ENCODE measurements around the gene SSRP1. TPM values are rescaled to one million over a fixed set of nuclear protein-coding genes. Genes with fewer than 3 reads are reported as not detected.
A peak's percentile ranks its signal among the peaks of the same experiment; 100 is the strongest.

The SSRP1 gene
- total RNA-seq, 1 experiment from 2014 or later: 290 TPM

DNA sequence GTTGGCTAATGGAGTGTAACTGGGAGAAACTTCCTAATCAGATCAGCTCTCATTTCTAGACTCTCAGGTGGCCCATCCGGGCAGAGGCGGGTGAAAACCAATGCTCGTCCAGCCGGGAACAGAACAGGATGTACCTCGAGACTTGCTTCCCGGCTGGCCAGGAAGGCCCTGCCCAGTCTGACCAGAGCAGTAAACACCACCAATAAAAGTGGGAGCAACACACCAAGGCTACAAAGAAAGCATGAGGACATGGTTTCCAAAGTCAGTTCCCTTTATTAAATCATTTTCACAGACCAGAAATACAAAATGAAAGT, 10.0 kb downstream of the SSRP1 start:
- peaks cover 49% of the 10 kb centered on the region for H3K4me1 ChIP-seq (replicated peaks; ENCODE audit: insufficient read depth)
- H3K36me3 ChIP-seq (ENCODE audit: low read depth): peaks cover 41% of the 10 kb centered on the region
- intact Hi-C loops (cut with micrococcal nuclease; ENCODE audit: unreplicated experiment): loop anchor here (1.0 to 10.0 kb wide), 5 partner anchors 10 to 1253 kb away; partner anchors contain the start of genes SSRP1, ZDHHC5 and ZFP91
- no peaks in the 10 kb centered on the region for H3K27me3 ChIP-seq (ENCODE audit: insufficient read depth, low read depth)
- TF ChIP-seq EZH2 (IDR thresholded peaks at IDR 0.05; ENCODE audit: low read depth): no peak
- TF ChIP-seq, protein P1, sequence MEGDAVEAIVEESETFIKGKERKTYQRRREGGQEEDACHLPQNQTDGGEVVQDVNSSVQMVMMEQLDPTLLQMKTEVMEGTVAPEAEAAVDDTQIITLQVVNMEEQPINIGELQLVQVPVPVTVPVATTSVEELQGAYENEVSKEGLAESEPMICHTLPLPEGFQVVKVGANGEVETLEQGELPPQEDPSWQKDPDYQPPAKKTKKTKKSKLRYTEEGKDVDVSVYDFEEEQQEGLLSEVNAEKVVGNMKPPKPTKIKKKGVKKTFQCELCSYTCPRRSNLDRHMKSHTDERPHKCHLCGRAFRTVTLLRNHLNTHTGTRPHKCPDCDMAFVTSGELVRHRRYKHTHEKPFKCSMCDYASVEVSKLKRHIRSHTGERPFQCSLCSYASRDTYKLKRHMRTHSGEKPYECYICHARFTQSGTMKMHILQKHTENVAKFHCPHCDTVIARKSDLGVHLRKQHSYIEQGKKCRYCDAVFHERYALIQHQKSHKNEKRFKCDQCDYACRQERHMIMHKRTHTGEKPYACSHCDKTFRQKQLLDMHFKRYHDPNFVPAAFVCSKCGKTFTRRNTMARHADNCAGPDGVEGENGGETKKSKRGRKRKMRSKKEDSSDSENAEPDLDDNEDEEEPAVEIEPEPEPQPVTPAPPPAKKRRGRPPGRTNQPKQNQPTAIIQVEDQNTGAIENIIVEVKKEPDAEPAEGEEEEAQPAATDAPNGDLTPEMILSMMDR (conservative IDR thresholded peaks at IDR 0.05): no peak
- H2AFZ ChIP-seq: peak overlapping the region; percentile 74
- peak overlapping the region; percentile 57 for H3K4me3 ChIP-seq
- DNase-seq: no peak
- H3K9me3 ChIP-seq (ENCODE audit: insufficient read depth, low read depth): no peaks in the 10 kb centered on the region
- POLR2A ChIA-PET (ENCODE audit: unreplicated experiment): interaction anchor here (0.5 to 1.8 kb wide), 7 partner anchors 10 to 77 kb away, joined by 3 to 10 read pairs (median 5); partner anchors contain the start of gene SSRP1
- peaks cover 61% of the 10 kb centered on the region for H3F3A ChIP-seq (ENCODE audit: insufficient read depth, low read depth)
- no peaks in the 10 kb centered on the region for H3K9me2 ChIP-seq (ENCODE audit: insufficient read depth)
- BruUV-seq (replicated peaks): no TSS peak
- H3K4me2 ChIP-seq: peak overlapping the region; percentile 80
- CTCF ChIA-PET: interaction anchor here (0.6 kb wide), 1 partner anchor 233 kb away, joined by 3 read pairs; no protein-coding TSS in a partner anchor
- peak overlapping the region; percentile 93 for H3K27ac ChIP-seq
- H4K20me1 ChIP-seq (ENCODE audit: insufficient read depth): peaks cover 27% of the 10 kb centered on the region; the same call in 1 of the 2 replicates
- H3K79me2 ChIP-seq (ENCODE audit: low read depth): peaks cover 29% of the 10 kb centered on the region

DNA sequence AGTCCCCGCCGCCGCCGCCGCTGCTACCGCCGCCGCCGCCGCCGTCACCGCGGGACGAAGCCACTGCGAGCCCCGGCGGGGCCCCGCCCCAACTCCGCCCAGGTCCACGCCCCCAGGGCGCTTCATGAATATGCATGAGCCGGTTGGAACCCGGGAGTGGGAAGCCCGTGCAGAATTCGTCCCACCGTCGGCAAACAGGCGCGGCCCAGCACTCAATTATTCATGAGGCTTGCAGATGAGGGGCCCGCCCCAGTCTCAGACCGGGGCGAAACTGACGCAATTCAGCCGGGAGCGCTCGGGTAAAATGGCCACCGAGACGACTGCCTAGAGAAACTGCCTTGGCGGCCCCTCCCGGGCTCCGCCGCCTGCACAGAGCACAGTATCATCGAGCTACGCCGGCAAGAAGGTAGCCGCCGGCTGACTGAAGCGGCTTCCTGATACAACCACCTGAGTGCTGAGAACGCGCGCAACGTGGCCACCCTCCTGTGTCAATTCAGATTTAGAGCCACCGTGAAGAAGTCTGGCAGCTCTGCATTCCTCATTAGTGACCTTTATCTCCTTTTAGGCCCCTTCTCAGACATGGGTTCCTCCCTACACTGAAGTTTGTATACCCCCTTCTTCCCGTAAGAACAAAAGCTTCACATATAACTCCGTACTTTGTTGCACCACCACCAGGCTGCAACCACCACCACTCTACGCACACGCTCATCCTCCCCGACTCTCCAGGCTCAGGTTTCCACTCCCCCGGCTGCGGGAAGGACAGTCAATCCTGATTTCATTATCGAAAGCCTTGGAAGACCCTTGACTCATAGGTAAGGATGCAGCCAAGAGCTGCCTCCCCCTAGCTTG, 10.6 kb downstream of the SSRP1 start, which contains the start of gene TNKS1BP1:
Gene TNKS1BP1 (minus strand): TSS at position 67 of the 849 bp plus-strand sequence. CDS start 3,067 bp downstream, outside the sequence.
- H3F3A ChIP-seq (ENCODE audit: insufficient read depth, low read depth): peaks cover 61% of the 10 kb centered on the region
- ChIA-PET CTCF (interaction anchor here (0.6 kb wide), 1 partner anchor 31 kb away, joined by 12 read pairs; no protein-coding TSS in a partner anchor), POLR2A (ENCODE audit: unreplicated experiment) (interaction anchor here (0.5 to 1.8 kb wide), 8 partner anchors 10 to 188 kb away, joined by 3 to 10 read pairs (median 5); partner anchors contain the start of gene SSRP1)
- no peaks in the 10 kb centered on the region for H3K9me3 ChIP-seq (ENCODE audit: insufficient read depth, low read depth)
- H4K20me1 ChIP-seq (ENCODE audit: insufficient read depth): peaks cover 33% of the 10 kb centered on the region; the same call in 1 of the 2 replicates
- H3K79me2 ChIP-seq (ENCODE audit: low read depth): peaks cover 35% of the 10 kb centered on the region
- peak within 1 kb of the TSS; percentile 74 for H2AFZ ChIP-seq
- H3K4me2 ChIP-seq: peak within 1 kb of the TSS; percentile 98
- intact Hi-C loops (cut with micrococcal nuclease; ENCODE audit: unreplicated experiment): loop anchor here (1.0 to 10.0 kb wide), 5 partner anchors 10 to 1254 kb away; partner anchors contain the start of genes SSRP1, ZDHHC5 and ZFP91
- DNase-seq: peak; percentile 94 to 99
- H3K4me1 ChIP-seq (replicated peaks; ENCODE audit: insufficient read depth): peaks cover 49% of the 10 kb centered on the region
- H3K36me3 ChIP-seq (ENCODE audit: low read depth): peaks cover 36% of the 10 kb centered on the region
- peak within 1 kb of the TSS; percentile 57 for H3K4me3 ChIP-seq
- TF ChIP-seq EZH2 (IDR thresholded peaks at IDR 0.05; ENCODE audit: low read depth): no peak
- TF ChIP-seq, protein P1 (conservative IDR thresholded peaks at IDR 0.05): no peak
- H3K27ac ChIP-seq: peak within 1 kb of the TSS; percentile 93
- H3K9me2 ChIP-seq (ENCODE audit: insufficient read depth): no peaks in the 10 kb centered on the region
- TSS peak; percentile 83 for BruUV-seq (replicated peaks)
- H3K27me3 ChIP-seq (ENCODE audit: insufficient read depth, low read depth): no peaks in the 10 kb centered on the region

DNA sequence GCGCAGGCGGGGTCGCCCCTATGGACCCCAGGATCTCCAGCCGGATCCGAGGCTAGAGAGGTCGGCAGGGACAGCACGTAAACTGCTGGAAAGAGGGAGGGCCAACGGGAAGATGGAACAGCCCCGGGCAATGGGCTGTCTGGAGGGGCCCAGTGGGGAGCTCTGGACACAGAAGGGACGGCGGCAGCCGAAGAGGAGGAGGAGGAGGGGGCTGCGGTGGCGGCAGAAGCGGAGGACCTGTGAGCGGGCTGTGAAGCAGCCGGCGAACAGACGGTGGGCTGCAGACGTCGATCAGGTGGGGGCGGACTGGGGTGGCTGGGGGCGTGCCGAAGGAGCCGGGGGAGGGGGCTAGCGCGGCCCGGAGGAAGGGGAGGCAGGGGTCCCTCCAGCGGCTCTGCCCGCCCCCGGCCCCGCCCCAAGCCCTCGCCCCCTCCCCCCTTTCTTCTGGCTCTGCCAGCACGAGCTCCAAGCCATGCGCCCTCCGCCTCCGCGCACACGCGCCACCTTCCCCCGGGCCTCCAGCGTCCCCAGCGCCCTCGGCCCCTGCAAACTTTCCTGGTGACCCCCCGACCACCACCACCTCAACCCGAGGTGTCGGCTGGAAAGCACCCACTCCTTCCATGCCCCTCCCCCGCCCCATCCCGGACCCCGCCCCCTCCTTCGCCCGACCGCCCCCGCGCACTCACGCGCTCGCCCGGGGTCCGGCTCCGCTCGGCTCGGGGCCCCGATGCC, 11.4 kb downstream of the SSRP1 start:
- Histone ChIP-seq H3K79me2 (ENCODE audit: low read depth) (peaks cover 42% of the 10 kb centered on the region), H3K9me3 (ENCODE audit: insufficient read depth, low read depth) (no peaks in the 10 kb centered on the region), H3K9me2 (ENCODE audit: insufficient read depth) (no peaks in the 10 kb centered on the region), H3K4me2 (peak overlapping the region; percentile 98), H3F3A (ENCODE audit: insufficient read depth, low read depth) (peaks cover 61% of the 10 kb centered on the region), H4K20me1 (ENCODE audit: insufficient read depth) (peaks cover 35% of the 10 kb centered on the region; the same call in 1 of the 2 replicates), H3K27ac (peak overlapping the region; percentile 93), H3K4me1 (replicated peaks; ENCODE audit: insufficient read depth) (peaks cover 49% of the 10 kb centered on the region), H3K27me3 (ENCODE audit: insufficient read depth, low read depth) (no peaks in the 10 kb centered on the region), H3K4me3 (peak overlapping the region; percentile 57), H3K36me3 (ENCODE audit: low read depth) (peaks cover 30% of the 10 kb centered on the region), H2AFZ (no peak overlapping the region)
- peak in 1 of 2 experiments; percentile 50 for DNase-seq
- ChIA-PET POLR2A (ENCODE audit: unreplicated experiment) (interaction anchor here (0.6 to 1.8 kb wide), 4 partner anchors 11 to 156 kb away, joined by 4 to 10 read pairs (median 6); partner anchors contain the start of gene SSRP1), CTCF (no interaction called here)
- BruUV-seq (replicated peaks): no TSS peak
- no peak for TF ChIP-seq EZH2 (IDR thresholded peaks at IDR 0.05; ENCODE audit: low read depth)
- TF ChIP-seq, protein P1 (conservative IDR thresholded peaks at IDR 0.05): no peak
- intact Hi-C loops (cut with micrococcal nuclease; ENCODE audit: unreplicated experiment): loop anchor here (2.0 to 10.0 kb wide), 3 partner anchors 340 to 1254 kb away; partner anchors contain the start of genes ZDHHC5 and ZFP91
